SK-N-SH (cell line): ENCODE results near the gene SLC10A6. TPM values are rescaled to one million over a fixed set of nuclear protein-coding genes. Genes with fewer than 3 reads are reported as not detected.

ENCODE experiments used
- CTCF ChIA-PET: fragments of 300-600, 350-600 bp; formaldehyde crosslinking; extraction: SDS; loops from one replicate; lab custom pipeline; 2021; lab: Yijun Ruan, JAX
- POLR2A ChIA-PET: fragments of 350-600 bp; sonication (Branson Sonifier 250); formaldehyde crosslinking; extraction: SDS; loops from one replicate; lab custom pipeline; 2020; ENCODE audit warnings: antibody characterized with exemption, inconsistent platforms; lab: Yijun Ruan, JAX
- DNase-seq: peaks from one replicate; pipeline ENCODE4 v3.0.0; 2012
- H2AFZ ChIP-seq: fragments of 200-600 bp; sonication (generic); 2 replicates; pipeline ENCODE4 v1.8.1; 2016; ENCODE audit warnings: antibody characterized with exemption, mild to moderate bottlenecking, low read depth
- H3F3A ChIP-seq: fragments of 200-600 bp; sonication (generic); replicated peaks from 2 replicates; pipeline ENCODE3; 2016; ENCODE audit warnings: antibody characterized with exemption, mild to moderate bottlenecking; ENCODE audit not compliant: insufficient read depth
- H3K27ac ChIP-seq, 2 experiments: fragments of 200-500 bp in 1 of 2; fragments of 200-600 bp in 1 of 2; sonication (Bioruptor generic) in 1 of 2; sonication (generic), shearing (Covaris generic) in 1 of 2; 2 replicates each; pipeline versions ENCODE4 v1.5.1 to v1.6.1; 2014 to 2016; ENCODE audit warnings: low read depth in 2 of 2, inconsistent platforms in 1 of 2, low read length in 1 of 2, mild to moderate bottlenecking in 1 of 2, mixed read lengths in 1 of 2
- H3K27me3 ChIP-seq: fragments of 200-600 bp; sonication (generic), shearing (Covaris generic); 2 replicates; pipeline ENCODE4 v1.6.1; 2016; ENCODE audit warnings: mixed run types; ENCODE audit not compliant: insufficient read depth
- H3K36me3 ChIP-seq, 2 experiments: fragments of 200-500 bp in 1 of 2; fragments of 200-600 bp in 1 of 2; sonication (Bioruptor generic) in 1 of 2; sonication (generic) in 1 of 2; replicated peaks in 1 of 2; 2 replicates each; pipeline versions ENCODE3 to v1.5.1; 2014 to 2016; ENCODE audit warnings: low read length in 1 of 2, mild to moderate bottlenecking in 1 of 2; ENCODE audit not compliant: insufficient read depth in 2 of 2, control insufficient read depth in 1 of 2
- H3K4me1 ChIP-seq, 2 experiments: fragments of 200-500 bp in 1 of 2; fragments of 200-600 bp in 1 of 2; sonication (Bioruptor generic) in 1 of 2; sonication (generic), shearing (Covaris generic) in 1 of 2; 2 replicates each; pipeline versions ENCODE4 v1.5.1 to v1.6.1; 2014 to 2016; ENCODE audit warnings: low read depth in 1 of 2, low read length in 1 of 2, mixed run types in 1 of 2; ENCODE audit not compliant: insufficient read depth in 2 of 2, control insufficient read depth in 1 of 2
- H3K4me2 ChIP-seq: fragments of 200-600 bp; sonication (generic), shearing (Covaris generic); 2 replicates; pipeline ENCODE4 v1.6.1; 2017; ENCODE audit warnings: mixed run types
- H3K4me3 ChIP-seq, 2 experiments: fragments of 200-500 bp in 1 of 2; fragments of 200-600 bp in 1 of 2; sonication (Bioruptor generic) in 1 of 2; sonication (generic), shearing (Covaris generic) in 1 of 2; 2 replicates each; pipeline versions ENCODE4 v1.5.1 to v1.8.1; 2014 to 2016; ENCODE audit warnings: low read depth in 2 of 2, inconsistent platforms in 1 of 2, low read length in 1 of 2, mild to moderate bottlenecking in 1 of 2, mixed read lengths in 1 of 2, moderate library complexity in 1 of 2
- H3K79me2 ChIP-seq: fragments of 200-600 bp; sonication (generic); 2 replicates; pipeline ENCODE4 v1.8.1; 2017; ENCODE audit warnings: mild to moderate bottlenecking; ENCODE audit not compliant: insufficient read depth
- H3K9ac ChIP-seq: fragments of 200-600 bp; sonication (generic); 2 replicates; pipeline ENCODE4 v1.6.1; 2017; ENCODE audit warnings: mixed run types
- H3K9me2 ChIP-seq: fragments of 200-600 bp; sonication (generic); 2 replicates; pipeline ENCODE4 v1.6.1; 2017; ENCODE audit warnings: mixed run types
- H3K9me3 ChIP-seq: fragments of 200-600 bp; sonication (generic); 2 replicates; pipeline ENCODE4 v1.6.1; 2017; ENCODE audit warnings: mixed run types, mild to moderate bottlenecking, moderate library complexity
- H4K20me1 ChIP-seq: fragments of 200-600 bp; sonication (generic); 2 replicates; pipeline ENCODE4 v1.6.1; 2017; ENCODE audit warnings: mild to moderate bottlenecking, mixed run types; ENCODE audit not compliant: insufficient read depth
- EP300 ChIP-seq, 2 experiments: IDR thresholded peaks; 2 replicates each; pipeline versions ENCODE4 v1.4.0 to v1.6.1; 2012; ENCODE audit warnings: borderline replicate concordance in 1 of 2, low read depth in 1 of 2, low read length in 1 of 2
- EZH2phosphoT487 ChIP-seq: fragments of 200-600 bp; sonication (generic); IDR thresholded peaks from 2 replicates; pipeline ENCODE4 v1.6.1; 2017; ENCODE audit warnings: low read depth, mixed run types, mild to moderate bottlenecking, antibody characterized with exemption, moderate library complexity, borderline replicate concordance
- FOSL2 ChIP-seq: IDR thresholded peaks from 2 replicates; pipeline ENCODE4 v1.4.0; 2012; ENCODE audit warnings: low read depth, mild to moderate bottlenecking, moderate library complexity, borderline replicate concordance
- FOXJ3 ChIP-seq: sonication (generic); formaldehyde crosslinking; IDR thresholded peaks from 2 replicates; pipeline ENCODE4 v1.5.1; 2020; ENCODE audit warnings: mild to moderate bottlenecking, missing genetic modification reagents
- GATA2 ChIP-seq: sonication (generic); formaldehyde crosslinking; IDR thresholded peaks from 2 replicates; pipeline ENCODE4 v1.5.0; 2020; ENCODE audit warnings: mild to moderate bottlenecking, missing genetic modification reagents
- JUND ChIP-seq: IDR thresholded peaks from 2 replicates; pipeline ENCODE4 v1.4.0; 2012
- MEF2A ChIP-seq: IDR thresholded peaks from 2 replicates; pipeline ENCODE4 v1.4.0; 2012; ENCODE audit warnings: low read depth, borderline replicate concordance
- MXI1 ChIP-seq: IDR thresholded peaks from 2 replicates; pipeline ENCODE4 v1.6.1; 2012; ENCODE audit warnings: mild to moderate bottlenecking, low read depth, low read length, improper control_type of control experiment
- NFIC ChIP-seq: IDR thresholded peaks from 2 replicates; pipeline ENCODE4 v1.4.0; 2012; ENCODE audit warnings: borderline replicate concordance
- POLR2AphosphoS5 ChIP-seq: IDR thresholded peaks from 2 replicates; pipeline ENCODE4 v1.6.1; 2012; ENCODE audit warnings: low read depth, low read length
- RCOR1 ChIP-seq: fragments of 150-350 bp; IDR thresholded peaks from 2 replicates; pipeline ENCODE4 v1.6.1; 2017; ENCODE audit warnings: antibody characterized with exemption, low read length
- RFX5 ChIP-seq: IDR thresholded peaks from 2 replicates; pipeline ENCODE4 v1.6.1; 2012; ENCODE audit warnings: mild to moderate bottlenecking, improper control_type of control experiment, low read length
- RXRA ChIP-seq: IDR thresholded peaks from 2 replicates; pipeline ENCODE4 v1.4.0; 2012; ENCODE audit warnings: low read depth, mild to moderate bottlenecking, borderline replicate concordance
- SMC3 ChIP-seq: IDR thresholded peaks from 2 replicates; pipeline ENCODE4 v1.6.1; 2012; ENCODE audit warnings: low read depth, low read length, improper control_type of control experiment
- TCF12 ChIP-seq: IDR thresholded peaks from 2 replicates; pipeline ENCODE4 v1.4.0; 2012
- TEAD4 ChIP-seq: IDR thresholded peaks from 2 replicates; pipeline ENCODE4 v1.4.0; 2012; ENCODE audit warnings: mild to moderate bottlenecking, borderline replicate concordance; ENCODE audit not compliant: insufficient read depth
- YY1 ChIP-seq: IDR thresholded peaks from 2 replicates; pipeline ENCODE4 v1.4.0; 2012; ENCODE audit warnings: low read depth, mild to moderate bottlenecking
- WGBS: methylation state at CpG from one replicate; pipeline ENCODE4 v1.1.6; 2017; ENCODE audit warnings: low lambda C conversion rate; 5-methylcytosine and 5-hydroxymethylcytosine counted together
- polyA plus RNA-seq, 3 experiments: library from polyadenylated mRNA; depleted of rRNA; stranded (reverse); fragments of >200 nt; gene quantifications; 2 replicates each; pipeline ENCODE4 v1.2.3, GENCODE V29; 2012
- TF ChIP-seq, protein P1 (sequence below): IDR thresholded peaks from 2 replicates; pipeline ENCODE4; 2012
- TF ChIP-seq, protein P2 (sequence below): fragments of 200-600 bp; sonication (generic); IDR thresholded peaks from 2 replicates; pipeline ENCODE4 v1.6.1; 2017; ENCODE audit warnings: antibody characterized with exemption, mild to moderate bottlenecking, moderate library complexity
- TF ChIP-seq, protein P3 (sequence below): IDR thresholded peaks from 2 replicates; pipeline ENCODE4 v1.6.1; 2012; ENCODE audit warnings: mild to moderate bottlenecking, low read depth, low read length, moderate library complexity

The SLC10A6 gene
- polyA plus RNA-seq, 1 of the 3 experiments (the other 2 are of a cell fraction), result not detected

GRCh38 chr4:86775061-86775460 is 74.1 kb downstream of the SLC10A6 start:
- Histone ChIP-seq H3K27ac (no peak overlapping the region), H4K20me1 (no peaks in the 10 kb centered on the region), H3K9me3 (no peaks in the 10 kb centered on the region), H3K9ac (no peak overlapping the region)
- no peak for TF ChIP-seq GATA2 (CRISPR knock-in tag)
- TF ChIP-seq FOSL2, result no peak
- no peak for TF ChIP-seq TEAD4
- no peak for TF ChIP-seq TCF12
- no peak for TF ChIP-seq JUND
- TF ChIP-seq YY1, result no peak
- no peak for TF ChIP-seq NFIC
- no peak for TF ChIP-seq MEF2A
- no peak for TF ChIP-seq FOXJ3 (CRISPR knock-in tag)
- TF ChIP-seq, protein P1, sequence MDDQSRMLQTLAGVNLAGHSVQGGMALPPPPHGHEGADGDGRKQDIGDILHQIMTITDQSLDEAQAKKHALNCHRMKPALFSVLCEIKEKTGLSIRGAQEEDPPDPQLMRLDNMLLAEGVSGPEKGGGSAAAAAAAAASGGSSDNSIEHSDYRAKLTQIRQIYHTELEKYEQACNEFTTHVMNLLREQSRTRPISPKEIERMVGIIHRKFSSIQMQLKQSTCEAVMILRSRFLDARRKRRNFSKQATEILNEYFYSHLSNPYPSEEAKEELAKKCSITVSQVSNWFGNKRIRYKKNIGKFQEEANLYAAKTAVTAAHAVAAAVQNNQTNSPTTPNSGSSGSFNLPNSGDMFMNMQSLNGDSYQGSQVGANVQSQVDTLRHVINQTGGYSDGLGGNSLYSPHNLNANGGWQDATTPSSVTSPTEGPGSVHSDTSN, result no peak
- TF ChIP-seq POLR2AphosphoS5, result no peak
- no peak for TF ChIP-seq SMC3
- TF ChIP-seq RFX5, result no peak
- TF ChIP-seq MXI1, result no peak
- TF ChIP-seq EZH2phosphoT487, result no peak
- TF ChIP-seq, protein P2, sequence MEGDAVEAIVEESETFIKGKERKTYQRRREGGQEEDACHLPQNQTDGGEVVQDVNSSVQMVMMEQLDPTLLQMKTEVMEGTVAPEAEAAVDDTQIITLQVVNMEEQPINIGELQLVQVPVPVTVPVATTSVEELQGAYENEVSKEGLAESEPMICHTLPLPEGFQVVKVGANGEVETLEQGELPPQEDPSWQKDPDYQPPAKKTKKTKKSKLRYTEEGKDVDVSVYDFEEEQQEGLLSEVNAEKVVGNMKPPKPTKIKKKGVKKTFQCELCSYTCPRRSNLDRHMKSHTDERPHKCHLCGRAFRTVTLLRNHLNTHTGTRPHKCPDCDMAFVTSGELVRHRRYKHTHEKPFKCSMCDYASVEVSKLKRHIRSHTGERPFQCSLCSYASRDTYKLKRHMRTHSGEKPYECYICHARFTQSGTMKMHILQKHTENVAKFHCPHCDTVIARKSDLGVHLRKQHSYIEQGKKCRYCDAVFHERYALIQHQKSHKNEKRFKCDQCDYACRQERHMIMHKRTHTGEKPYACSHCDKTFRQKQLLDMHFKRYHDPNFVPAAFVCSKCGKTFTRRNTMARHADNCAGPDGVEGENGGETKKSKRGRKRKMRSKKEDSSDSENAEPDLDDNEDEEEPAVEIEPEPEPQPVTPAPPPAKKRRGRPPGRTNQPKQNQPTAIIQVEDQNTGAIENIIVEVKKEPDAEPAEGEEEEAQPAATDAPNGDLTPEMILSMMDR, result no peak
- no peak for TF ChIP-seq RCOR1
- no peak for TF ChIP-seq RXRA
- TF ChIP-seq, protein P3, sequence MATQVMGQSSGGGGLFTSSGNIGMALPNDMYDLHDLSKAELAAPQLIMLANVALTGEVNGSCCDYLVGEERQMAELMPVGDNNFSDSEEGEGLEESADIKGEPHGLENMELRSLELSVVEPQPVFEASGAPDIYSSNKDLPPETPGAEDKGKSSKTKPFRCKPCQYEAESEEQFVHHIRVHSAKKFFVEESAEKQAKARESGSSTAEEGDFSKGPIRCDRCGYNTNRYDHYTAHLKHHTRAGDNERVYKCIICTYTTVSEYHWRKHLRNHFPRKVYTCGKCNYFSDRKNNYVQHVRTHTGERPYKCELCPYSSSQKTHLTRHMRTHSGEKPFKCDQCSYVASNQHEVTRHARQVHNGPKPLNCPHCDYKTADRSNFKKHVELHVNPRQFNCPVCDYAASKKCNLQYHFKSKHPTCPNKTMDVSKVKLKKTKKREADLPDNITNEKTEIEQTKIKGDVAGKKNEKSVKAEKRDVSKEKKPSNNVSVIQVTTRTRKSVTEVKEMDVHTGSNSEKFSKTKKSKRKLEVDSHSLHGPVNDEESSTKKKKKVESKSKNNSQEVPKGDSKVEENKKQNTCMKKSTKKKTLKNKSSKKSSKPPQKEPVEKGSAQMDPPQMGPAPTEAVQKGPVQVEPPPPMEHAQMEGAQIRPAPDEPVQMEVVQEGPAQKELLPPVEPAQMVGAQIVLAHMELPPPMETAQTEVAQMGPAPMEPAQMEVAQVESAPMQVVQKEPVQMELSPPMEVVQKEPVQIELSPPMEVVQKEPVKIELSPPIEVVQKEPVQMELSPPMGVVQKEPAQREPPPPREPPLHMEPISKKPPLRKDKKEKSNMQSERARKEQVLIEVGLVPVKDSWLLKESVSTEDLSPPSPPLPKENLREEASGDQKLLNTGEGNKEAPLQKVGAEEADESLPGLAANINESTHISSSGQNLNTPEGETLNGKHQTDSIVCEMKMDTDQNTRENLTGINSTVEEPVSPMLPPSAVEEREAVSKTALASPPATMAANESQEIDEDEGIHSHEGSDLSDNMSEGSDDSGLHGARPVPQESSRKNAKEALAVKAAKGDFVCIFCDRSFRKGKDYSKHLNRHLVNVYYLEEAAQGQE, result no peak
- no peak for TF ChIP-seq EP300 (IDR thresholded peaks at IDR 0.05; ENCODE audit: borderline replicate concordance in 1 of 2, low read depth in 1 of 2, low read length in 1 of 2)
- TF ChIP-seq, all 33 proteins: peak for 0
- Histone ChIP-seq H3K4me3 (no peak overlapping the region), H3K79me2 (no peaks in the 10 kb centered on the region), H2AFZ (no peak overlapping the region), H3F3A (no peaks in the 10 kb centered on the region), H3K36me3 (peaks cover 30 to 54% of the 10 kb centered on the region in 2 experiments), H3K27me3 (no peaks in the 10 kb centered on the region), H3K9me2 (no peaks in the 10 kb centered on the region), H3K4me1 (no peaks in the 10 kb centered on the region), H3K4me2 (no peak overlapping the region)
- CTCF ChIA-PET, result no interaction called here
- no peak for DNase-seq
- POLR2A ChIA-PET, result no interaction called here
- 93% methylated on average over 4 of the region's 4 CpGs for WGBS

Other genes with a start within 250 kb of the SLC10A6 start
- gene C4orf36, start 43.0 kb upstream of the SLC10A6 start, polyA plus RNA-seq (2012; rRNA removed), result 0.71 and 0.93 TPM in 2 replicates
- 2.2 and 2.7 TPM in 2 replicates for gene AFF1, start 85.6 kb upstream of the SLC10A6 start, polyA plus RNA-seq (2012; rRNA removed)